Hematopoietic multipotent progenitor cell treated with erythropoietin and hydrocortisone succinate and interleukin-3 and kit ligand, for 4 days (in vitro differentiated cells): ENCODE measurements around the gene MMAB.

ENCODE experiments used
- DNase-seq: peaks from one replicate; pipeline ENCODE4 v3.0.0-alpha.2; 2015

The MMAB gene

GRCh38 chr12:109535231-109535862, 38.0 kb downstream of the MMAB start:
- no peak for DNase-seq

GRCh38 chr12:109534456-109534855, 38.8 kb downstream of the MMAB start:
- DNase-seq: no peak

GRCh38 chr12:109533487-109533740, 39.9 kb downstream of the MMAB start:
- peak; percentile 46 for DNase-seq

- DNase-seq: no peak
These were observed 40.4 kb downstream of the MMAB start for GRCh38 chr12:109532721-109533486.

GRCh38 chr12:109531411-109531810, 41.9 kb downstream of the MMAB start:
- no peak for DNase-seq

GRCh38 chr12:109529691-109530640, 43.3 kb downstream of the MMAB start:
- no peak for DNase-seq

GRCh38 chr12:109527489-109528123, 45.7 kb downstream of the MMAB start:
- DNase-seq: no peak

- no peak for DNase-seq
These were observed 48.1 kb downstream of the MMAB start for GRCh38 chr12:109525279-109525585.

GRCh38 chr12:109524466-109525278, 48.6 kb downstream of the MMAB start:
- no peak for DNase-seq

GRCh38 chr12:109523504-109523903, 49.8 kb downstream of the MMAB start:
- no peak for DNase-seq

- DNase-seq: no peak
These were observed 50.2 kb downstream of the MMAB start for GRCh38 chr12:109523071-109523470.

- DNase-seq: no peak
These were observed 51.5 kb downstream of the MMAB start for GRCh38 chr12:109521831-109522230.

GRCh38 chr12:109519787-109520186, 53.5 kb downstream of the MMAB start:
- no peak for DNase-seq

- peak; percentile 80 for DNase-seq
These were observed 54.3 kb downstream of the MMAB start for GRCh38 chr12:109518820-109519665.

- DNase-seq: no peak
These were observed 55.7 kb downstream of the MMAB start for GRCh38 chr12:109517619-109518018.

- no peak for DNase-seq
These were observed 59.3 kb downstream of the MMAB start for GRCh38 chr12:109513977-109514376.

- no peak for DNase-seq
These were observed 60.3 kb downstream of the MMAB start for GRCh38 chr12:109513051-109513450.

- no peak for DNase-seq
These were observed 60.7 kb downstream of the MMAB start for GRCh38 chr12:109512608-109513007.

GRCh38 chr12:109510196-109510595, 63.1 kb downstream of the MMAB start:
- DNase-seq: no peak

GRCh38 chr12:109504068-109504467, 69.2 kb downstream of the MMAB start:
- no peak for DNase-seq
